Activated CD8-positive, alpha-beta T cell treated with anti-CD3 and anti-CD28 coated beads, Interleukin-2, amount 10 ng/mL, durations not matched to agents 7 days and 5 days (primary cell): ENCODE results near the gene HEPHL1. TPM values are rescaled to one million over a fixed set of nuclear protein-coding genes. Genes with fewer than 3 reads are reported as not detected.
"Not testable (repeated sequence)": the region's sequence is repeated elsewhere in the genome, so short reads cannot be mapped to it uniquely, and the experiment has no call there.

Experiments
- ATAC-seq: fragments of 150-1000 bp; cut with Tn5 transposase; one replicate; pipeline ENCODE4 v1.10.0; 2021; ENCODE audit warnings: moderate library complexity
- CTCF ChIA-PET: fragments of 350-600 bp; sonication (Branson Sonifier 250); formaldehyde crosslinking; loops from one replicate; lab custom pipeline; 2021; ENCODE audit warnings: antibody characterized with exemption; lab: Charles Lee
- POLR2A ChIA-PET: fragments of 350-600 bp; sonication (Branson Sonifier 250); formaldehyde crosslinking; loops from one replicate; lab custom pipeline; 2021; ENCODE audit warnings: antibody characterized with exemption; lab: Charles Lee
- DNase-seq: peaks from one replicate; pipeline ENCODE4 v3.0.0-alpha.2; 2020
- H3K27ac Mint-ChIP-seq: one replicate; pipeline ENCODE4 v1.8.0; 2021; ENCODE audit warnings: mild to moderate bottlenecking, mixed read lengths
- H3K27me3 Mint-ChIP-seq: one replicate; pipeline ENCODE4 v1.8.0; 2021; ENCODE audit warnings: low read depth, mixed read lengths
- H3K36me3 Mint-ChIP-seq: one replicate; pipeline ENCODE4 v1.8.0; 2021; ENCODE audit warnings: low read depth, mixed read lengths
- H3K4me1 Mint-ChIP-seq: one replicate; pipeline ENCODE4 v1.8.0; 2021; ENCODE audit warnings: low read depth, mixed read lengths
- H3K4me3 Mint-ChIP-seq: one replicate; pipeline ENCODE4 v1.8.0; 2021; ENCODE audit warnings: mild to moderate bottlenecking, mixed read lengths
- H3K9me3 Mint-ChIP-seq: one replicate; pipeline ENCODE4 v1.8.0; 2022; ENCODE audit warnings: mixed read lengths; ENCODE audit not compliant: insufficient read depth
- total RNA-seq, 2 experiments: library from RNA; stranded (reverse); gene quantifications; one replicate each; pipeline ENCODE4 v1.2.3, GENCODE V29; 2021

HEPHL1 gene, protein sequence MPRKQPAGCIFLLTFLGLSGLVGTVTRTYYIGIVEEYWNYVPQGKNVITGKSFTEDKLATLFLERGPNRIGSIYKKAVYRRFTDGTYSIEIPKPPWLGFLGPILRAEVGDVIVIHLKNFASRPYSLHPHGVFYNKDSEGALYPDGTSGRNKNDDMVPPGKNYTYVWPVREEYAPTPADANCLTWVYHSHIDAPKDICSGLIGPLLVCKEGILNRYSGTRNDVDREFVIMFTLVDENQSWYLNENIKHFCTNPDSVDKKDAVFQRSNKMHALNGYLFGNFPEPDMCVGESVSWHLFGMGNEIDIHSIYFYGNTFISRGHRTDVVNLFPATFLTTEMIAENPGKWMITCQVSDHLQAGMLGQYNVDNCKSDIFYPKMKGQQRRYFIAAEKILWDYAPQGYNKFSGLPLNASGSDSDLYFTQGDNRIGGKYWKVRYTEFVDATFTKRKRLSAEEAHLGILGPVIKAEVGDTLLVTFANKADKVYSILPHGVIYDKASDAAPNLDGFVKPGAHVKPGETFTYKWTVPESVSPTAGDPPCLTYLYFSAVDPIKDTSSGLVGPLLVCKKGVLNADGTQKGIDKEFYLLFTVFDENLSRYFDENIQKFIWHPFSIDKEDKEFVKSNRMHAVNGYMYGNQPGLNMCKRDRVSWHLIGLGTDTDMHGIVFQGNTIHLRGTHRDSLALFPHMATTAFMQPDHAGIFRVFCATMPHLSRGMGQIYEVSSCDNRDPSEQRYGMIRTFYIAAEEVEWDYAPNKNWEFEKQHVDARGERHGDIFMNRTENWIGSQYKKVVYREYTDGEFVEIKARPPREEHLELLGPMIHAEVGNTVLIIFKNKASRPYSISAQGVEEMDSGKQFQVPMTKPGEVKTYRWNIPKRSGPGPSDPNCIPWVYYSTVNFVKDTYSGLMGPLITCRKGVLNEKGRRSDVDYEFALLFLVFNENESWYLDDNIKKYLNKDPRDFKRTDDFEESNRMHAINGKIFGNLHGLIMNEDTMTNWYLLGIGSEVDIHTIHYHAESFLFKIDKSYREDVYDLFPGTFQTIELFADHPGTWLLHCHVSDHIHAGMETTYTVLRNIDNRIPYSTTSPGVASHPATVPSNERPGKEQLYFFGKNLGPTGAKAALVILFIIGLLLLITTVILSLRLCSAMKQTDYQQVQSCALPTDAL
- not detected for total RNA-seq

DNA sequence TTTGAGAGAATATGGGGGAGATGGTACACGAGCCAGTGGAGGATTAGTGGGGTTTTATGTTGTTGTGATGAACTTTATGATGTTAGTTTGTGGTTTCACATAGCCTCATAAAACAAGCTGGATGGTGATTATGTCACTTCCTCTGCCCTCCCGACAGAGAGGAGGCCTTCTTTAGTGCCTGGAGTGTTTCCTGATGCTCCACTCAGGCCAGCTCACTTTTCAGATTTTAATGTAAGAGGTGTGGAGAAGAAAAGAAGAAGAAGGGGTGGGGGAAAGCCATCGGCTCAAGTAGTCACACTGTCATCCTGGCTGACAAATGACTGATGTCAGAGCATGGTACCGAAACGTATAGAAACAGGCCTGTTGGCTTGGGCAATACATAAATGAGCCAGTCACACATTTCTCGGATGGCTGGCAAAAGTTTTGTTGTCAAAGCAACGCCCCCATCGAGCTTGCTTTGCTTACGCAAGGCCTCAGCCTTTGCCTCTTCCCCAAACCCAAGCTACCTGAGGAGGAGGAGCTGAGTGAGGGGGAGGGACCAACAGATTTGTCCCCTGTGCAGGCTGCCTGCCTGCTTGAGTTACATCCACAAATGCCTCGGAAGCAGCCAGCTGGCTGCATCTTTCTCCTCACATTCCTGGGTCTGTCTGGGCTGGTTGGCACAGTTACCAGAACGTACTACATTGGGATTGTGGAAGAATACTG is at the start of gene HEPHL1:
HEPHL1 (plus strand) TSS at position 578 of the 705 bp plus-strand sequence; CDS start at position 593, 15 bp downstream.
- H3K4me3 Mint-ChIP-seq: no peak within 1 kb of the TSS
- no peaks in the 10 kb centered on the region for H3K27me3 Mint-ChIP-seq
- ChIA-PET CTCF (no interaction called here), POLR2A (no interaction called here)
- H3K4me1 Mint-ChIP-seq: peaks cover 1% of the 10 kb centered on the region
- DNase-seq (no peak), ATAC-seq (no peak)
- no peak within 1 kb of the TSS for H3K27ac Mint-ChIP-seq
- no peaks in the 10 kb centered on the region for H3K9me3 Mint-ChIP-seq
- no peaks in the 10 kb centered on the region for H3K36me3 Mint-ChIP-seq

DNA sequence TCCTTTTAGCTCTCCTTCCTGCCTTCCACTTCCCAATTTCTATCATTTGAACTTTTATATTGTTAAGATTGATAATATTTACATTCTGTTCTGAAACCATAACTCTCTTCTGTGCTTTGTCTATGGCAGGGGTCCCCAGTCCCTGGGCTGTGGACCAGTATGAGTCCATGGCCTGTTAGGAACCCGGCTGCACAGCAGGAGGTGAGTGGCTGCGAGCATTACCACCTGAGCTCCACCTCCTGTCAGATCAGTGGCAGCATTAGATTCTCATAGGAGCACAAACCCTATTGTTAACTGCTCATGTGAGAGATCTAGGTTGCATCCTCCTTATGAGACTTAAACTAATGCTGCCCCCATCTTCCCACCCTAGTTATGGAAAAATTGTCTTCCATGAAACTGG is 48.4 kb upstream of the HEPHL1 start:
- ATAC-seq (no peak), DNase-seq (no peak)
- ChIA-PET POLR2A (no interaction called here), CTCF (no interaction called here)
- Mint-ChIP-seq H3K9me3 (no peaks in the 10 kb centered on the region), H3K27me3 (peaks cover 7% of the 10 kb centered on the region), H3K27ac (no peak overlapping the region), H3K4me1 (no peaks in the 10 kb centered on the region), H3K36me3 (no peaks in the 10 kb centered on the region), H3K4me3 (no peak overlapping the region)

DNA sequence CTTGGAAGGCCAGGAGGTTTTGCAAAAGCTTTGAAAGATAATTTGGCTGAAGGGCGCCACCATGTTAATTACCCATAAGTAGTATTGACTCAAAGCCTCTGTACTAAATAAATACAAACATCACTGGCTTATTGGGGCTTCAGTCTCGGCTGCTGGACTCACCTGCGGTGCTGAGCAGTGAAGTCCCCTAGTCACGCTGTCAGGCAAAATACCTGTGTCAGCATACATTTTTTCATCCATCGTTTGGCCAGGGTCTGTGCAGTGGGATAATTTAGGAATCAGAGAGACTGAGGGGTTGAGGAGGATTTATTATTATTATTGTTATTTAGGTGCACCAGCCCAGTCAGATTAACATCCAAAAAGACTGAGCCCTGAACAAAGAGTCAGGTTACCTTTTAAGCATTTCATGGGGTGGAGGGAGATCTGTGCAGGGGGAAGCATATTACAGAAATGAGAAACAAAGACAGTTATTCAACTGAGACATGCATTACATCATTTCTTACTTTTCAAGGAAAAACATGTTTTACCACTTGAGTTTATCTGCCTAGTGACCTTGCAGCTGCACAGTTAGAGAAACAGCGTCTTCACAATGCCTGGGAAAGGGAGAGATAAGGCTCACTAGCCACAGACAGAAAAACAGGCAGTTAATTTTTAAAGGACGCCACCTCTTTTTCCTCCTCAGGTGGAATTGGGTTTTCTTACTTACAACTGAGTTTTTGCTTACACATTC is 47.7 kb upstream of the HEPHL1 start:
- CTCF ChIA-PET, H3K27ac Mint-ChIP-seq, POLR2A ChIA-PET, H3K9me3 Mint-ChIP-seq, H3K4me1 Mint-ChIP-seq, H3K36me3 Mint-ChIP-seq, H3K27me3 Mint-ChIP-seq, ATAC-seq, DNase-seq, H3K4me3 Mint-ChIP-seq: not testable (repeated sequence)

DNA sequence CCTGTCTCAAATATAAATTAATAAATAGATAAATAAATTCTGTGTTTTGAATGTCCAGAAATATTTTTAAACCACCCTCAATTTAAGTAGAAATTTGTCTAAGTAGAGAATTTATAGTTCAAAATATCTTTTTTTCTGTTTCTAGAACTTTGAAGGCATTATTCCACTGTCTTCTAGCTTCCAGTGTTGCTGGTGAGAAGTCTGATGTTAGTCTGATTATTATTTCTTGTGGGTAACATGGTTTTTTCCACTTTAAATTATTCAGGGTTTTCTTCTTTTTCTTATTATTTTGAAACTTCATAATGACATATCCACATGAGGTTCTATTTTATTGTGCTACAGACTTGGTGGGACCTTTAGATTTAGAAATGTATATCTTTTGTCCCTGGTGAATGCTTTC is 46.4 kb upstream of the HEPHL1 start:
- Mint-ChIP-seq H3K27ac (no peak overlapping the region), H3K36me3 (no peaks in the 10 kb centered on the region), H3K27me3 (peaks cover 11% of the 10 kb centered on the region), H3K4me3 (no peak overlapping the region), H3K9me3 (no peaks in the 10 kb centered on the region), H3K4me1 (no peaks in the 10 kb centered on the region)
- ChIA-PET POLR2A (no interaction called here), CTCF (no interaction called here)
- ATAC-seq (no peak), DNase-seq (no peak)

DNA sequence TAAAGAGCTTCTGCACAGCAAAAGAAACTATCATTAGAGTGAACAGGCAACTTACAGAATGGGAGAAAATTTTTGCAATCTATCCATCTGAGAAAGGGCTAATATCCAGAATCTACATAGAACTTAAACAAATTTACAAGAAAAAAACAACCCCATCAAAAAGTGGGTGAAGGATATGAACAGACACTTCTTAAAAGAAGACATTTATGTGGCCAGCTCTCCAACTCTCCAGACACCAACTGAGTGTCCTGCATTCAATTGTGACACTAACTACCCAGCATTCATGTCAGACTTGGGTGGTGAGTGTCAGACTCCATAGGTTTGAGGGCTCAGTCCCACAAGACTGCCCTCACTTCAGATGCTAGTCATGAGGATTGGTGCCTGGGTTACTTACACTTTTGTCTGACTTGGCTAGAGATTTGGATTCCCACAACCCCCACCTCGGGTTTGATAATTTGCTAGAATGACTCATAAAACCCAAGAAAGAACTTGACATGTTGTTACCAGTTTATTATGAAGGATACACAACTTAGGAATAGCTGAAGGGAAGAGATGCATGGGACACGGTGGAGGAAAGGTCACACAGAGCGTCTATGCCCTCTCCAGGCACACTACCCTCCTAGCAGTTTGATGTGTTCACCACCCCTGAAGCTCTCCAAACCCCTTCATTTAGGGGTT is 44.4 kb upstream of the HEPHL1 start:
- H3K9me3 Mint-ChIP-seq, POLR2A ChIA-PET, DNase-seq, CTCF ChIA-PET, ATAC-seq, H3K4me1 Mint-ChIP-seq, H3K4me3 Mint-ChIP-seq, H3K36me3 Mint-ChIP-seq, H3K27ac Mint-ChIP-seq: not testable (repeated sequence)
- H3K27me3 Mint-ChIP-seq: peaks cover 14% of the 10 kb centered on the region

DNA sequence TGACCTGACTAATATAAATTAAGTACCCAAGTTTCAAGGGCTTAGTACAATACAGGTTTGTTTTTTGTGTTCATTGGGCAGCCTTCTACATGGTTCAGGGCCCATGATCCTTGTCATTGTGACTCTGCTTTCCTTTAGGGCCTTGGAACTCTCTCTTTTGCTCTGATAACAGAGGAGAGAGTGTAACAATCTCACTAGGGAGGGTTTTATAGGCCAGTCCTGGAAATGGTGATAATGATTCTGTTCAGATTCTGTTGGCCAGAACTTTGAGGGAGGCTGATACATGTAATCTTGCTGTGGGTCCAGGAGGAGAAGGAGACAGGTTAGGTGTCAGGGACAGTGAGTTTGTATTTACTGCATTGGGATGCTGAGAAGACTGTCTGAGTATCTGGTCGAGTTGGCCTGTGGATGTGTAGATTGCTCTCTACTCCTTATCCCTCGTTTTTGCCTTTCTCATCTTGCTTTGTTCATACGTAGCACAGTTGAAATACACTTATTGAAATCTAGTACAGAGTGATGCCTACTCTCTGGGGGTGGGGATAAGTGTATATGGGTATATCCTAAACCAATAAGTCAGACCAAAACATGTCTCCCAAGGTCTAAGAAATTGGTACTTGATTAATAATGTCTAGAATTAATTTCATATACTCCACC is 37.5 kb upstream of the HEPHL1 start:
- Mint-ChIP-seq H3K27me3 (peaks cover 8% of the 10 kb centered on the region), H3K4me3 (no peak overlapping the region), H3K36me3 (no peaks in the 10 kb centered on the region), H3K9me3 (no peaks in the 10 kb centered on the region), H3K4me1 (no peaks in the 10 kb centered on the region), H3K27ac (no peak overlapping the region)
- ChIA-PET CTCF (no interaction called here), POLR2A (no interaction called here)
- DNase-seq (no peak), ATAC-seq (no peak)

DNA sequence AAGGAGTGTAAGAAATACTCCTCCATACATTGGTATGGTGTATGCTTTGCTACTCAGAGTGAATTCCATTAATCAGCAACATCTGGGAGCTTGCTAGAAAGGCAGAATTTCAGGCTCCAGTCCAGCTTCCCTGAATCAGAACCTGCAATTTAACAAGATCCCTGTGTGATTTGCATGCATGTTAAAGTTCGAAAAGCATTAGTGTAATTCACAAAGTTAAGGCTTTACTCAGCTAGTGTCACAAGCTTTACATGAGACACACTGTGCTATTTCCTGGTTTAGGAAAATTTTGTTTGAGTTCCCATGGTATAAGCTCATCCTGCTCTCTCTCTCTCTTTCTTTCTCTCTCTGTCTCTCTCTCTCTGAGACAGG is 37.0 kb upstream of the HEPHL1 start:
- POLR2A ChIA-PET: no interaction called here
- no peak for ATAC-seq
- CTCF ChIA-PET: no interaction called here

DNA sequence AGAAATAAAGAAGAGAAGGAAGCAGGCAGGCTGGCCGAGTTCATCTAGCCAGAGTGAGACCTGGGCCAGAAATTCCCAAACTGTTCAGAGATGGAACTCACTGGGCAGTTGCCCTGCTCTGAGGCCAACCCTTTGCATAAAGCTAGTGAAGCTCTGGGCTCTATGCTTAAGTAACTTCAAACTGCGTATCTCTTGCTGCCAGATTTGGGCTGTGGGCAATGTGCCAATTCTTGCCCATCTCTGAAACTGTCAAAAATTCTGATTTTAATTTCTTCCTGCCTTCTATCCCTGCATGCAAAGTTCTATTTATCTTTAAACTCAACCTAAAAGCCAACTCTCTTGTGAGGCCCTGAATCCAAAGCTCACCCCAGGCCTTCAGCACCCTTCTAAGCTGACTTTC is 36.2 kb upstream of the HEPHL1 start:
- Mint-ChIP-seq H3K4me3 (no peak overlapping the region), H3K36me3 (no peaks in the 10 kb centered on the region), H3K27ac (no peak overlapping the region), H3K4me1 (no peaks in the 10 kb centered on the region), H3K9me3 (no peaks in the 10 kb centered on the region), H3K27me3 (peaks cover 2% of the 10 kb centered on the region)
- CTCF ChIA-PET: no interaction called here
- no peak for DNase-seq
- no peak for ATAC-seq
- POLR2A ChIA-PET: no interaction called here

More for the DNA sequence above, 37.0 kb upstream of the HEPHL1 start:
- no peak overlapping the region for H3K27ac Mint-ChIP-seq
- DNase-seq: no peak
- H3K9me3 Mint-ChIP-seq: no peaks in the 10 kb centered on the region
- H3K36me3 Mint-ChIP-seq: no peaks in the 10 kb centered on the region
- no peaks in the 10 kb centered on the region for H3K4me1 Mint-ChIP-seq
- peaks cover 8% of the 10 kb centered on the region for H3K27me3 Mint-ChIP-seq
- no peak overlapping the region for H3K4me3 Mint-ChIP-seq

DNA sequence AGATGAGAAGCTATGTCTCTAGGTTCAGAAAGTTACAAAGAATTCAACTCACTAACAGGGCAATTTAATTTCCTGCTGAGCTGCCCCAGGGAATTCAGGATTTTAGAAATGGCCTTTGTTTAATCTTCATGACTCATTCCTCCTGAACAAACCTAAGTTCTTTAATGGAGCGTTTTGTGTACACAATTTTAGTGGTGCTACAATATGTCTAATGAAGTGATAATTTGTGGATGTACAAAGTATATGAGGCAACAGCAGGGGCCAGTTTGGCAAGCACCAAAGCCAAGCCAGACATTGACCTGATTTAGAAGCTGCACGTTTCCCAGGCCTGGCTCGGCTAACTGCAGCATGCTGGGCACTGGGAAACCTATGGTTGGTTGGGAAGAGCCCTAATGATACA is 34.4 kb upstream of the HEPHL1 start:
- Mint-ChIP-seq H3K4me1 (no peaks in the 10 kb centered on the region), H3K9me3 (no peaks in the 10 kb centered on the region), H3K27ac (no peak overlapping the region), H3K36me3 (no peaks in the 10 kb centered on the region), H3K4me3 (no peak overlapping the region), H3K27me3 (no peaks in the 10 kb centered on the region)
- ChIA-PET CTCF (interaction anchor here (0.6 kb wide), 1 partner anchor 33 kb away, joined by 4 read pairs; no protein-coding TSS in a partner anchor), POLR2A (no interaction called here)
- no peak for ATAC-seq
- no peak for DNase-seq

DNA sequence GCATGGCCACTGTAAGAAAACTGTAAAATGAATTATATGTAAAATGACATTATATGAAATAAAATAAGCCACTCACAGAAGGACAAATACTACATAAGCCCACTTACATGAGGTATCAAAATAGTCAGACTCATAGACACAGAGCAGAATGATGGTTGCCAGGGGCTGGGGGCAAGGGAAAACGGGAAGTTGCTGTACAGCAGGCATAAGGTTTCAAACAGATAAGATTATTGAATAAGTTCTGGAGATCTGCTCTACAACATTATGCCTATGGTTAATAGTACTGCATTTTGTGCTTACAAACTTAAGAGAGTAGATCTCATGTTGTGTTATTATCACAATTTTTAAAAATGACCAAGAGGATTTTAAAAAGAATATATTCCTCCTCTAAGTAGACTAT is 32.7 kb upstream of the HEPHL1 start:
- ChIA-PET CTCF (no interaction called here), POLR2A (no interaction called here)
- H3K4me3 Mint-ChIP-seq: no peak overlapping the region

More for the DNA sequence above, 32.7 kb upstream of the HEPHL1 start:
- Mint-ChIP-seq H3K4me1 (no peaks in the 10 kb centered on the region), H3K36me3 (no peaks in the 10 kb centered on the region), H3K9me3 (peaks cover 6% of the 10 kb centered on the region), H3K27ac (no peak overlapping the region), H3K27me3 (no peaks in the 10 kb centered on the region)
- DNase-seq (no peak), ATAC-seq (no peak)
